ENCODE data around the gene CHMP2A.

- TF ChIP-seq ZNF776 (CRISPR knock-in tag; IDR thresholded peaks at IDR 0.05) (no peak), CTCF (CRISPR knock-in tag; IDR thresholded peaks at IDR 0.05) (no peak), SIN3A (IDR thresholded peaks at IDR 0.05; ENCODE audit: borderline replicate concordance, low read depth, low read length) (no peak), ZZZ3 (CRISPR knock-in tag; IDR thresholded peaks at IDR 0.05; ENCODE audit: borderline replicate concordance) (no peak), IRF2 (CRISPR knock-in tag; IDR thresholded peaks at IDR 0.05) (no peak), ZBTB21 (CRISPR knock-in tag; IDR thresholded peaks at IDR 0.05) (no peak), EP300 (IDR thresholded peaks at IDR 0.05; ENCODE audit: low read depth in 2 of 2, low read length in 2 of 2) (no peak), EP300 (CRISPR knock-in tag; IDR thresholded peaks at IDR 0.05; ENCODE audit: borderline replicate concordance) (no peak), SMC3 (IDR thresholded peaks at IDR 0.05; ENCODE audit: low read length) (no peak), ZNF282 (IDR thresholded peaks at IDR 0.05; ENCODE audit: partially characterized antibody) (no peak), POLR2AphosphoS5 (IDR thresholded peaks at IDR 0.05; ENCODE audit: low read depth, low read length) (no peak)
- TF ChIP-seq, protein P1, sequence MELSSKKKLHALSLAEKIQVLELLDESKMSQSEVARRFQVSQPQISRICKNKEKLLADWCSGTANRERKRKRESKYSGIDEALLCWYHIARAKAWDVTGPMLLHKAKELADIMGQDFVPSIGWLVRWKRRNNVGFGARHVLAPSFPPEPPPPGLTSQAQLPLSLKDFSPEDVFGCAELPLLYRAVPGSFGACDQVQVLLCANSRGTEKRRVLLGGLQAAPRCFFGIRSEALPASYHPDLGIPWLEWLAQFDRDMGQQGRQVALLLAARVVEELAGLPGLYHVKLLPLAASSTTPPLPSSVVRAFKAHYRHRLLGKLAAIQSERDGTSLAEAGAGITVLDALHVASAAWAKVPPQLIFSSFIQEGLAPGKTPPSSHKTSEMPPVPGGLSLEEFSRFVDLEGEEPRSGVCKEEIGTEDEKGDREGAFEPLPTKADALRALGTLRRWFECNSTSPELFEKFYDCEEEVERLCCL (CRISPR knock-in tag; IDR thresholded peaks at IDR 0.05; ENCODE audit: borderline replicate concordance) = no peak
- TF ChIP-seq, protein P2, sequence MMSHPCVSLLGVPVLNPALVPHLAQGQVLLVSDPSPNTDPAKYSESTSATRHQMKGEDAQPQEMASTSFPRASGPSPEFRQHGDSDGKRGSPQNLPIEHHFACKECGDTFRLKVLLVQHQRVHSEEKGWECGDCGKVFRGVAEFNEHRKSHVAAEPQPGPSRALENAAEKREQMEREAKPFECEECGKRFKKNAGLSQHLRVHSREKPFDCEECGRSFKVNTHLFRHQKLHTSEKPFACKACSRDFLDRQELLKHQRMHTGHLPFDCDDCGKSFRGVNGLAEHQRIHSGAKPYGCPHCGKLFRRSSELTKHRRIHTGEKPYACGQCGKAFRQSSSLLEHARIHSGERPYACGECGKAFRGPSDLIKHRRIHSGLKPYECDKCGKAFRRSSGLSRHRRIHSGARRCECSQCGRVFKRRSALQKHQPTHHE (CRISPR knock-in tag; IDR thresholded peaks at IDR 0.05; ENCODE audit: borderline replicate concordance) = no peak
Measured at GRCh38 chr19:58552655-58553054, 2.2 kb downstream of the CHMP2A start.
